Natural killer cell (primary cell): ENCODE measurements around the gene SECTM1. TPM values are rescaled to one million over a fixed set of nuclear protein-coding genes. Genes with fewer than 3 reads are reported as not detected.

Source experiments
- ATAC-seq, 3 donors: fragments of 150-1000 bp in 2 of 3; fragments of 200-7000 bp in 1 of 3; cut with Tn5 transposase; 1 replicate in 1 of 3; 2 replicates in 2 of 3; pipeline ENCODE4 v1.10.0; 2021; ENCODE audit warnings: mild to moderate bottlenecking in 2 of 3, moderate library complexity in 2 of 3
- DNase-seq, 2 donors: peaks; one replicate each; pipeline versions ENCODE4 v3.0.0 to v3.0.0-alpha.2; 2013 to 2021; ENCODE audit warnings: mixed read lengths in 1 of 2
- H3K27ac ChIP-seq: one replicate; pipeline ENCODE4 v1.5.1; 2013; ENCODE audit warnings: mild to moderate bottlenecking, low read length
- H3K27me3 ChIP-seq: one replicate; pipeline ENCODE4 v1.6.1; 2013; ENCODE audit warnings: low read length; ENCODE audit not compliant: control insufficient read depth, insufficient read depth
- H3K36me3 ChIP-seq: one replicate; pipeline ENCODE4 v1.6.1; 2013; ENCODE audit warnings: low read length; ENCODE audit not compliant: control insufficient read depth, insufficient read depth
- H3K4me1 ChIP-seq: one replicate; pipeline ENCODE4 v1.6.1; 2013; ENCODE audit warnings: low read length; ENCODE audit not compliant: control insufficient read depth, insufficient read depth
- H3K4me3 ChIP-seq: one replicate; pipeline ENCODE4 v1.5.1; 2013; ENCODE audit warnings: low read length
- H3K9me3 ChIP-seq: one replicate; pipeline ENCODE4 v1.6.1; 2013; ENCODE audit warnings: low read length; ENCODE audit not compliant: control insufficient read depth, insufficient read depth
- H3K27ac Mint-ChIP-seq, 2 donors: one replicate each; pipeline ENCODE4 v1.8.0; 2022; ENCODE audit warnings: mild to moderate bottlenecking in 2 of 2, mixed read lengths in 2 of 2, moderate library complexity in 1 of 2
- H3K27me3 Mint-ChIP-seq, 2 donors: one replicate each; pipeline ENCODE4 v1.8.0; 2022; ENCODE audit warnings: low read depth in 2 of 2, mixed read lengths in 2 of 2
- H3K36me3 Mint-ChIP-seq: one replicate; pipeline ENCODE4 v1.8.0; 2022; ENCODE audit warnings: mixed read lengths
- H3K4me1 Mint-ChIP-seq, 2 donors: one replicate each; pipeline ENCODE4 v1.8.0; 2022; ENCODE audit warnings: mixed read lengths in 2 of 2
- H3K4me3 Mint-ChIP-seq: one replicate; pipeline ENCODE4 v1.8.0; 2022; ENCODE audit warnings: mild to moderate bottlenecking, moderate library complexity, mixed read lengths
- H3K9me3 Mint-ChIP-seq, 2 donors: one replicate each; pipeline ENCODE4 v1.8.0; 2022; ENCODE audit warnings: mixed read lengths in 2 of 2
- CTCF ChIP-seq: fragments of 200-600 bp; IDR thresholded peaks from one replicate; pipeline ENCODE4 v1.8.0; 2022; ENCODE audit warnings: antibody characterized with exemption
- WGBS: methylation state at CpG from one replicate; pipeline ENCODE4 v1.1.7; 2013; ENCODE audit warnings: missing lambda C conversion rate; ENCODE audit not compliant: insufficient coverage; 5-methylcytosine and 5-hydroxymethylcytosine counted together
- intact Hi-C: fragments of 100-400 bp; cut with micrococcal nuclease; formaldehyde crosslinking; loops from one replicate; pipeline ENCODE4 v1.14.2; 2022
- total RNA-seq, 4 donors: library from RNA; stranded (reverse); fragments of 120-200 nt in 1 of 4; gene quantifications; one replicate each; pipeline versions ENCODE4 v1.2.3 to v1.2.4, GENCODE V29; 2013 to 2022

The SECTM1 gene
- total RNA-seq, 3 donors from 2014 or later (not counting 1 experiment from before 2014, with no cell fraction given) = 3.6 to 11.2 (median 6.3) TPM

GRCh38 chr17:82278786-82279391 lies 54.7 kb downstream of the SECTM1 start:
- ATAC-seq = no peak
- 93% methylated on average over 15 of the region's 16 CpGs for WGBS
- DNase-seq = no peak
- Mint-ChIP-seq H3K27me3 (no peaks in the 10 kb centered on the region), H3K9me3 (no peaks in the 10 kb centered on the region), H3K4me3 (no peak overlapping the region), H3K27ac (no peak overlapping the region), H3K4me1 (peaks cover 13 to 19% of the 10 kb centered on the region in 2 donors), H3K36me3 (no peaks in the 10 kb centered on the region)
- intact Hi-C loops = no loop called here
- Histone ChIP-seq H3K4me3 (no peak overlapping the region), H3K27ac (no peak overlapping the region), H3K9me3 (no peaks in the 10 kb centered on the region), H3K4me1 (peaks cover 50% of the 10 kb centered on the region), H3K36me3 (no peaks in the 10 kb centered on the region), H3K27me3 (no peaks in the 10 kb centered on the region)
- no peak for TF ChIP-seq CTCF

GRCh38 chr17:82278308-82278707 lies 55.3 kb downstream of the SECTM1 start:
- WGBS = 93% methylated on average over 9 of the region's 9 CpGs
- H3K9me3 Mint-ChIP-seq = no peaks in the 10 kb centered on the region
- ATAC-seq = no peak
- H3K27me3 ChIP-seq = no peaks in the 10 kb centered on the region
- H3K27ac Mint-ChIP-seq = no peak overlapping the region
- H3K4me3 ChIP-seq = no peak overlapping the region
- peaks cover 47% of the 10 kb centered on the region for H3K4me1 ChIP-seq
- H3K27me3 Mint-ChIP-seq = no peaks in the 10 kb centered on the region
- no peak overlapping the region for H3K4me3 Mint-ChIP-seq
- no peaks in the 10 kb centered on the region for H3K36me3 Mint-ChIP-seq
- H3K4me1 Mint-ChIP-seq = peaks cover 13 to 21% of the 10 kb centered on the region in 2 donors
- H3K9me3 ChIP-seq = no peaks in the 10 kb centered on the region
- intact Hi-C loops = no loop called here
- H3K27ac ChIP-seq = no peak overlapping the region
- no peak for TF ChIP-seq CTCF
- no peak for DNase-seq
- H3K36me3 ChIP-seq = no peaks in the 10 kb centered on the region

- no peaks in the 10 kb centered on the region for H3K27me3 Mint-ChIP-seq
- Histone ChIP-seq H3K9me3 (no peaks in the 10 kb centered on the region), H3K27ac (no peak overlapping the region), H3K4me3 (no peak overlapping the region), H3K27me3 (no peaks in the 10 kb centered on the region), H3K4me1 (peaks cover 43% of the 10 kb centered on the region), H3K36me3 (no peaks in the 10 kb centered on the region)
- H3K9me3 Mint-ChIP-seq = no peaks in the 10 kb centered on the region
- 93% methylated on average over 12 of the region's 12 CpGs for WGBS
- DNase-seq (no peak), ATAC-seq (no peak)
- intact Hi-C loops = no loop called here
- H3K4me3 Mint-ChIP-seq = no peak overlapping the region
- no peak for TF ChIP-seq CTCF
- no peaks in the 10 kb centered on the region for H3K36me3 Mint-ChIP-seq
- no peak overlapping the region for H3K27ac Mint-ChIP-seq
- H3K4me1 Mint-ChIP-seq = peaks cover 13 to 19% of the 10 kb centered on the region in 2 donors
Measured at GRCh38 chr17:82277851-82278250, 55.7 kb downstream of the SECTM1 start.

- Histone ChIP-seq H3K4me3 (no peak overlapping the region), H3K27me3 (no peaks in the 10 kb centered on the region), H3K9me3 (no peaks in the 10 kb centered on the region), H3K27ac (no peak overlapping the region), H3K36me3 (peaks cover under 1% of the 10 kb centered on the region), H3K4me1 (peaks cover 41% of the 10 kb centered on the region)
- intact Hi-C loops = no loop called here
- no peaks in the 10 kb centered on the region for H3K9me3 Mint-ChIP-seq
- H3K27me3 Mint-ChIP-seq = no peaks in the 10 kb centered on the region
- H3K4me1 Mint-ChIP-seq = peaks cover 20 to 27% of the 10 kb centered on the region in 2 donors
- no peak overlapping the region for H3K4me3 Mint-ChIP-seq
- no peak overlapping the region for H3K27ac Mint-ChIP-seq
- TF ChIP-seq CTCF = no peak
- H3K36me3 Mint-ChIP-seq = no peaks in the 10 kb centered on the region
- ATAC-seq (no peak), DNase-seq (no peak)
- 94% methylated on average over 5 of the region's 5 CpGs for WGBS
Measured at GRCh38 chr17:82276938-82277337, 56.6 kb downstream of the SECTM1 start.
